Measurements from ENCODE around the gene CELF2.

CELF2 gene

GRCh38 chr10:11131112-11131639, 113.5 kb downstream of the CELF2 start:
- DNase-seq (ENCODE audit: low read depth in 3 of 3), result no peak

- DNase-seq (ENCODE audit: low read depth in 3 of 3), result no peak
These were observed 116.7 kb downstream of the CELF2 start for GRCh38 chr10:11134411-11134810.

GRCh38 chr10:11135709-11136108, 118.0 kb downstream of the CELF2 start:
- DNase-seq (ENCODE audit: low read depth in 3 of 3), result no peak

GRCh38 chr10:11138314-11139033, 120.8 kb downstream of the CELF2 start:
- DNase-seq (ENCODE audit: low read depth in 3 of 3), result no peak

GRCh38 chr10:11140963-11141362, 123.3 kb downstream of the CELF2 start:
- DNase-seq (ENCODE audit: low read depth in 3 of 3), result no peak

GRCh38 chr10:11141571-11142091, 124.0 kb downstream of the CELF2 start:
- DNase-seq (ENCODE audit: low read depth in 3 of 3), result no peak

GRCh38 chr10:11142777-11143176, 125.1 kb downstream of the CELF2 start:
- no peak for DNase-seq (ENCODE audit: low read depth in 3 of 3)

- DNase-seq (ENCODE audit: low read depth in 3 of 3), result no peak
These were observed 125.6 kb downstream of the CELF2 start for GRCh38 chr10:11143242-11143641.

GRCh38 chr10:11144626-11145494, 127.2 kb downstream of the CELF2 start:
- DNase-seq (ENCODE audit: low read depth in 3 of 3), result no peak

GRCh38 chr10:11145495-11145855, 127.8 kb downstream of the CELF2 start:
- DNase-seq (ENCODE audit: low read depth in 3 of 3), result peak in 1 of 3 experiments; percentile 47

- no peak for DNase-seq (ENCODE audit: low read depth in 3 of 3)
These were observed 128.9 kb downstream of the CELF2 start for GRCh38 chr10:11146402-11147171.

- no peak for DNase-seq (ENCODE audit: low read depth in 3 of 3)
These were observed 130.1 kb downstream of the CELF2 start for GRCh38 chr10:11147722-11148121.

- DNase-seq (ENCODE audit: low read depth in 3 of 3), result no peak
These were observed 130.7 kb downstream of the CELF2 start for GRCh38 chr10:11148142-11149028.

- no peak for DNase-seq (ENCODE audit: low read depth in 3 of 3)
These were observed 132.1 kb downstream of the CELF2 start for GRCh38 chr10:11149807-11150141.

GRCh38 chr10:11150231-11150731, 132.6 kb downstream of the CELF2 start:
- DNase-seq (ENCODE audit: low read depth in 3 of 3), result no peak

- DNase-seq (ENCODE audit: low read depth in 3 of 3), result no peak
These were observed 133.3 kb downstream of the CELF2 start for GRCh38 chr10:11150879-11151415.

- no peak for DNase-seq (ENCODE audit: low read depth in 3 of 3)
These were observed 135.1 kb downstream of the CELF2 start for GRCh38 chr10:11152801-11153200.

- no peak for DNase-seq (ENCODE audit: low read depth in 3 of 3)
These were observed 135.6 kb downstream of the CELF2 start for GRCh38 chr10:11153245-11153644.

GRCh38 chr10:11153766-11154165, 136.1 kb downstream of the CELF2 start:
- DNase-seq (ENCODE audit: low read depth in 3 of 3), result no peak

- no peak for DNase-seq (ENCODE audit: low read depth in 3 of 3)
These were observed 136.7 kb downstream of the CELF2 start for GRCh38 chr10:11154333-11154732.
